T1000 (cell line): Measurements from ENCODE around the gene THSD4.
"Not testable (repeated sequence)": the region's sequence is repeated elsewhere in the genome, so short reads cannot be mapped to it uniquely, and the experiment has no call there.

Experiments used
- DNase-seq: peaks from one replicate; lab custom pipeline; 2025; ENCODE audit warnings: mixed read lengths; lab: John Stamatoyannopoulos, UW

Gene THSD4

DNA sequence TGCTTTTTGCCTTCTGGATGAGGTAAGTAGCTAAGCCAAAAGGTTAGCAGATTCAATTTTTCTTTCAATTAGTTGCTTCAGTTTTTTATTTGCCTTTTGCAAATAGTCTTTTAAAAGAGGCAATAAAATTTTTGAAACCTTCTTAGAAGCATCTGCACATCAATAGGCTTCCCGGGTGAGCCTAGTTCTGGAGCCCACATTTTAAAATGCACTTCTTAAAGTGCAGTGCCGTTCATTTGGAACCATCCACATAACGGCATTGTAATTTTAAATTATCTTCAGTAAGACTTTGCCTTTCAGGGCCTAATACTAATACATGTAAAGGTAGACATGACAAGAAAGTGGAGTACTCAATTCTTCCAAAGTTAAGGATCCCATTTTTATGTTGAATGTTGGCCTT lies 269.2 kb downstream of the THSD4 start:
- no peak for DNase-seq

DNA sequence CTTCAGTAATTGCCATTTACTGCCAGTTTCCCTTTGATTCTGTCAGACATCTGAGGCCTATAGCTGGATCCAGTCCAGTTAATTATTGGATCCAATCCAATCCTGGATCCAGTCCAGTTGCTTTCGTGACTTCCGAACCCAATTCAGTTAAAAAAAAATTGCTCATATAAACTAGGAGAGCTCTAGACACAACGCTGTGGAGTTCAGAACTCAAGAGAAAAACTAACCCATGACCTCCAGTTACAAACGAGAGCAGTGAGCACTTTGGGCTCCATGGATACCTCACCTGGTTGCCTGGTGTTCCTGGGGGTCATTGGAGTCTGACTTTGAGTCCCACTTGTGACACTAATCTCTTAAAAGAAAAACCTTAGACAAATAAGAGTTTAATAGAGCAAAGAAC lies 269.8 kb downstream of the THSD4 start:
- no peak for DNase-seq

DNA sequence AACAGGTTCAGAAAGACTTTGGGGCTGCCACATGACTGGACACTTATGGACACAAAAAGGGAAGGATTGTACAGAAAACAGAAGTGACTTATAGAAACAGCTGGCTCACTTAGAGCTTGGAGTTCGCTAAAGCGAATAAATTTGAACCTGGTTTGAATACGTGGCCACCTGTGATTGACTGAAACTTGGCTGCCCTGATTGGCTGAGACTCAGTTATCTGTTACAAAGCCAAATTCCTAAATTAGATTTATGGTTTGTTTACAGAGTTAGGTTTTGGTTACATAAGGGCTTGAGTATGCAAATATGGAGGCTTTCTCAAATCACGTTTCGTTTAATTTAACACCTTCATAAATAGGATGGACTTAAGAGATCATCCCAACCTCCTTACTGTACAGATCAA lies 270.2 kb downstream of the THSD4 start:
- DNase-seq = no peak

DNA sequence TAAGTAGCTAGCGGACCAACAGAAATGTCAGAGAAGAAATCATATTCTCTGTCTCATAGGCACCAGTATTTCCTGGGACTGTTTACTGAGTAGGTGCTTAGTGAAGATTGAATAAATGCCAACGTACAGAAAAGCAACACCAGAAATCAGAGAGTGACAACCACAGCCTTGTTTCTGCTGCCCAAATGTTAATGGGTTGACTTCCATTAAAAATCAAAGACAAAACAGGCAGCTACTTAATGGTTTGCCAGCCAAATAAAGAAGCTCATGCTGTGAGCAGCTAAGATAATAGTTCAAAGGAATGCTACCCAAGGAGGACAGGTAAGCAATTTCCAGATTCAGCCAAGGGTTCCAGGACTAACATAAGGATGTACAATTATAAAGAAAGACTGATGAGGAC lies 270.7 kb downstream of the THSD4 start:
- no peak for DNase-seq

DNA sequence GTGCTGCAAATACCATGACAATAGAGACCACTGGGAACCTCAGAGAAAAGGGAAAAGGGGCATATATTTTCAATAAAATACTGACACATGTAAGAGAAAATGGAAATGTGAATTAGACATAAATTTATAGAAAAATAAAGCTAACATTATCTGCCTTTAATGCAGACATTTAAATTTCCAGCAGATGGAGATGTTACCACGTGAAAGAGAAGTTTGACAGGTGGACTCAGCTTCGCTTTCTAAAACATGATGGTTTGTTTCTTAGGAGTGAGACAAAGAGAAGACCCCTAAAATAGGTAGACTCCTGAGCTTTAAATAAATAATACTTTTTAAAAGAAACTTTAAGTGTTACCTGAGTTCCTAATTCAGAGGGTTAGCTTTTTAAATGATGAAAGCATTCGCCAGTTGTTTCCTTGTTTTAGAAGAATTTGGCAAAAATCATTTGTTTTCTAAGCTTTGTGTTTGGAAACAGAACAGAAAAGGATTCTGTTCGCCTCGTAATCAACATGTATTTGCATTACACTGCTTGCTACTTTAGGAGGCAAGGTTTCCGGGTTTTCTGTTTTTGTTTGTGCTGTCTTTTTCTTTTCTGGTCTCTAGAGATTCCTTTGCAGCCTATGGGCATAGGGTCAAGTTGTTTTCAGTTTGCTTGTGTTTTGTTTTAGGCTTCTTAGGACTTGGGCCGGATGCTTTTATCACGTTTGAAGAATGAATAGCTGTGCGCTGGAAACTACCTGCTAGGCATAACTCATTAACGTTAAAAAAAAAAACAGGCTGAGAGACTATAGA lies 271.4 kb downstream of the THSD4 start:
- DNase-seq = no peak

DNA sequence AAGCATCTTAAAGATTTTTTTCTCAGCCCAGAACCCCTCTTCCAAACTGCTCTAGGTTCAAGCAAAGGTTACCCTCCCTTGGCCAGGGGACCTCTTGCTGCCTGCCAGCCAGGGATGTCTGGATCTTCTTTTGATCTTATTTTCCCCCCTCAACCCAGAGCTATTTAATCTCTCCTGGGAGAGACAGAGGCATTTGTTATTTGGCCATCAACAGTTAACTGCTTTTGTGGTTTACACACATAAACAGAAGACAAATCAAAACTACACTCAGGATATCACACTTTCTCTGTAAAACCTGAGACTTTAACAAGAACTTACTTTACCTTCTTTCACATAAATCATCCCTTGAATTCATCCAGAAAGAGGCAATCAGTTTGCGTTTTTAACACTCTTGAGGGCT lies 272.5 kb downstream of the THSD4 start:
- no peak for DNase-seq

DNA sequence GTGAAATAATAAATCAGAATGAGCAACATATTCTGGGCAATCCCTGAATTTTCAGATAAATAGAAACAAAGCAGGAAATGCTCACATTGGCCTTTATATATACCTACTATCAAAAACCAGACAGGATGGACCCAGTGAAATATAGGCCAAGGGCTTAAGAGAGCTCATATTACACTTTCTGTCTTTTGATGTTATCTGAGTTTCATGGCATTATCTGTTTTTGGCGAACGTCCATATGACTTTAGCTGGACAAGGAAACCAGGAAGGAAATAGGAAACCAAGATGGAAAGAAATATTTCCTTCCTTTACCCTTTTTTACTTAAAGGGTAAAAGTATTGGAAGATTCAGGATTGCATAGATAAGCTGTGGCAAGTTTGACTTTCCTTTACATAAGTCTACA lies 274.8 kb downstream of the THSD4 start:
- no peak for DNase-seq

DNA sequence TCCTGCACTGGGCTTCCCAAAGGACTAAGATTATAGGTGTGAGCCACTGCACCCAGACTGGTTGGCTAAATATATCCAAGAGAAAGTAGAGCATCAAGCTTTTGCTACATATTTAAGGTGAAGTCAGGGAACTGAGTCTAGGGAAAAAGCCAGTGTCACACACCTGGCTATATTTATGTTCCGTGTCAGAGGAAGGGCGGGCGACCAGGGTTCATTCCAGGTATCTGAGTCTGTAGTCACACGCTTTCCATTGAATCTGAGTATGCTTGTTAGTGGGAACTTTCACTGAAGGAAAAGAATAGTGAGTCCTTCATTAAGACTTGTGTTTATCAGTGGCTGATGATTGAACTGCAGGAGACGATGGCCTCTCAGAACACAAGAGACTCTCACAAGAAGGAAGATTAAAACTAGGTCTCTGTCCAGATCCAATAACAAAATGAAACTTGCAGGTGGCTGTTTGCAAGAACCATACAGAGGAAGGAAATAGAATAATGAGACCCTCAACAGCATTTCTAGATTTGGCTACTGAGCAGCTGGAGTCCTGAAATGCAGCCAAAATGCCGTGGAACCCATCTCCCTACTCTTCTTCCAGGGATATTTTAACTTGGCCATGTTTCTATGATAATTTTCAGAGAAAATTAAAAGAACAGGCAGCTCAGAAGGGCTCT lies 276.3 kb downstream of the THSD4 start:
- no peak for DNase-seq

DNA sequence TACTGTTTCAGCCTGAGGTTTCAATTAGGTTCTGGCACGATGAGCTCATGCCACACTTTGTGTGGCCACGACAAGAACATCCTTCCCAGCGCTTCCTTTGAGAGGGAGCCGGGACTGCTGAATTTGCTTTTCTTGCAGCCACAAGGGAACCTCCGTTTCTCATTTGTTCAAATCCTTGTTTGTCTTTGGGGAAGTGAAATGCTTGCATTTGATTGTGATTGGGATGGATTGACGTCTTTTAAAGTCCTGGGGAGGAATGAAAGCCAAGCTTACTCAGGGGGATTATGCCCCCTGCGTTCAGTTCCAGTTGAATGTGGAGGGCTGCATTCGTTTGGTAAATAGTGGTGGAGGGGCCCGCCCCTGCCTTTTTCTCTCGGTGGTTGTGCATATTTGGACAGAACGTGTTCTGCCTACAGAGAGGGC lies 277.6 kb downstream of the THSD4 start:
- DNase-seq = no peak

DNA sequence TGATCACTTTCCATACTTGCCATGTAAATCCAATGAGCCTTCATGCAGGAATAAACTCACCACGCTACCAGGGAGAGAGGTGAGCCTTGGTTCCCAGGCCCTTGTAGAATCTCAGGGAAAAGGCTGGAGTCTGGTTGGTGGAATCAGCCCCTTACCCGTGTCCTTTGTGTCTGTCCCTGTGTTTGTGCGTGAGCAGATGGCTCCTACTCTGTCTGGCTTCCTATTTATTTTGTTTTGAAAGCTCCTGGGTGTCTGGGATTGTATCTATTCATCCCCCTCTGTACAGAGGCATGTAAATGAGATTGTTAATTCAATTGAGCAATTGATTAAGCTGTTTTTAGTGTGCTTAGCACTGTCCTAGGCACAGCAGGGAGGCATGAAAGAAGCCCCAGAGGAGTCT lies 278.1 kb downstream of the THSD4 start:
- DNase-seq = no peak

DNA sequence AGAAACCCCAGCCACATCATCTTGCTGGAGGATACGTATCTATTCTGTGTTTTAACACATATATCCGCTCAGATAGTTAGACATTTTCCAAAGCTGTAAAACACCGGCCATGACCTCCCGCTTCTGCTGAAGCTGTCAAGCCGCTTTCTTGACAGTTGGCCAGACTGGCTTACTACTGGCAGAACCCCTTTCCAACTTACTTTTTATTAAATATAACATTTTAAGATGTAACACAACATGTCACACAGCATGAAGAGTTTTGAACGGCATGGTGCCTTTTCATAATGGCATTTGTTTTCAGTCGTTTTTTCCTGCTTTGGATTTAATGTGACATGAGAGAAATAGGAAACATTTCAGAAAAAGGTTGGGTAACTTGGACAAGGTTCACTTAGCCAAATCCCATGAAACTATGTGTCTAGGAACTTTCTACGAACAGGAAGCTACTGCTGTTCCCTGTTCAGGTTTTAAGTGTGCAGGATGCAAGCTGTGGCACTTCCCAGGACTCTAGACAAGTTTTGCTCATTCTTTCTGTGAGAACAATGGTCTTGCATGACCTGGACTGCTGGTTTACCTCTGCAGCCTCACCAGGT lies 281.4 kb downstream of the THSD4 start:
- DNase-seq = no peak

DNA sequence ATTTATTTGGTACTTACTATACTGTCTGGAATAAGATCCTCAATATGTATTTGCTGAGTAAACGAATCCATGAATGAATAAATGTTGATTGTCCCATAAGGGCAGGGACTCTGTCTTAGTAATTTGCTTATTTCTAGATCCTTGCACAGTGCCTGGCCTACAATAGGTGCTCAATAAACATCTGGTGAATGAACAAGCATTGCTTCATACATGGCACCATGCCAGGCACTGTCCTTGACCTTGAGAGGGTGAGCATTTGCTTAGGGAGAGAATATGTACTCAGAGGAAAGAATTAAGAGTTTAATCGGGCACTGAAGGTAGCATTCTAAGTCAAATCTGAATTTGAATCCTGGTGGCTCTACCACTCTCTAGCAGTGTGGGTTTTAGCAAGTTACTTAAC lies 282.1 kb downstream of the THSD4 start:
- no peak for DNase-seq

DNA sequence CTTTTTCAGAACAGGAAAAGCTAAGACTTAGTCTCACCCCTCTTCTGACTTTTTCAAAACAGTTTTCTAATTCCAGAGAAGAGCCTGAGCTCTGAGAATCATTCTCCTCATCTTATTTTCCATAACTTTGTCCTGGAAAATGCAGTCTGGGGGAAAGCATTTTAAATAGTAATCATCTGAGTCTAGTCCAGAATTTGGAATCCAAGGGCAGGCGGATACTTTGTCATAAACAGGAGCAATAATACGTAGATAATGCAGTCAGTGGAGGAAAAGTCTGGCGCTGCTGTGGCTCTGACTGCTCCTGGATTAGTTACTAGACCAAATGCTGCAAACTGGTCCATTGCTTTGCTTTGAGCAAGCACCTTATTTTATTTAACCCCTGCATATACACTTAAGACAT lies 285.0 kb downstream of the THSD4 start:
- DNase-seq = no peak

DNA sequence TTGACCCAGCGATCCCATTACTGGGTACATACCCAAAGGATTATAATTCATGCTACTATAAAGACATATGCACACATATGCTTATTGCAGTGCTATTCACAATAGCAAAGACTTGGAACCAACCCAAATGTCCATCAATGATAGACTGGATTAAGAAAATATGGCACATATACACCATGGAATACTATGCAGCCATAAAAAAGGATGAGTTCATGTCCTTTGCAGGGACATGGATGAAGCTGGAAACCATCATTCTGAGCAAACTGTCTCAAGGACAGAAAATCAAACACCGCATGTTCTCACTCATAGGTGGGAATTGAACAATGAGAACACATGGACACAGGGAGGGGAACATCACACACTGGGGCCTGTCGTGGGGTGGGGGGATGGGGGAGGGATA lies 286.5 kb downstream of the THSD4 start:
- DNase-seq = not testable (repeated sequence)

DNA sequence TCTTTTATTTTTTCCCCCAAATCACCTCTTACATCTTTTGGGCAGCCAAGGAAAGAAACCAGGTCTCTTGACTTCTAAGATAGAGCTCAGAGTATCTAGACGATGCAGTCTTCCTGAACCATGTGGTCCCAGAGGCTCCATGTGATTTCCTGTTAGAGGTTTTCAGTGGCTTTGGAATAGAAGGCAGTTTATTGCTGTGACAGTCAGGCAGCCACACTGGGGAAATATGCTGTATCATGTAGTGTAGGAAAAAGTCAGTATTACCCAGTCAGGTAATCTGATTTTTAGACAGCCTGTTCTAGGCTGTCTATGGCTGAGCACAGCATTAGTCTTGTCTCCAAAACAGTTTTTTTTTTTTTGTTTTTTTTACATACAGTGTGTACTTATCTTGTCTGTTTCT lies 294.3 kb downstream of the THSD4 start:
- no peak for DNase-seq

DNA sequence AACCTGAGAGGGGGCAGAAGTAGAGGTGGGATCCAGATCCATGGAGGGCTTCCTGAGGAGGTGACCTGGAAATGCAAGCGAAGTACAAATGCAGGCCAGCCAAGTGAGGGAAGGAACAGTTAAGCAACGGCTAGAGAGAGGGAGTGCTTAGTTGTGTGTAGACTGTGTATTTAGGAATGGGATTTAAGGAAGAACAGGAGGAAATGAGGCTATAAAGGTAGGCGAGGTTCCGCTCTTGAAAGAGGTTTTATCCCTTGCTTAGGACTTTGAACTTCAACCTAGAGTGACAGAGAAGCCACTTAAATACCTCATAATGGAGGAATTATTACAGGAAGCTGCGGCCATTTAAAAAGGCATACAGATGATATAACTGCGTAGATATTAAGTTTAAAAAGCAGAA lies 295.1 kb downstream of the THSD4 start:
- no peak for DNase-seq

DNA sequence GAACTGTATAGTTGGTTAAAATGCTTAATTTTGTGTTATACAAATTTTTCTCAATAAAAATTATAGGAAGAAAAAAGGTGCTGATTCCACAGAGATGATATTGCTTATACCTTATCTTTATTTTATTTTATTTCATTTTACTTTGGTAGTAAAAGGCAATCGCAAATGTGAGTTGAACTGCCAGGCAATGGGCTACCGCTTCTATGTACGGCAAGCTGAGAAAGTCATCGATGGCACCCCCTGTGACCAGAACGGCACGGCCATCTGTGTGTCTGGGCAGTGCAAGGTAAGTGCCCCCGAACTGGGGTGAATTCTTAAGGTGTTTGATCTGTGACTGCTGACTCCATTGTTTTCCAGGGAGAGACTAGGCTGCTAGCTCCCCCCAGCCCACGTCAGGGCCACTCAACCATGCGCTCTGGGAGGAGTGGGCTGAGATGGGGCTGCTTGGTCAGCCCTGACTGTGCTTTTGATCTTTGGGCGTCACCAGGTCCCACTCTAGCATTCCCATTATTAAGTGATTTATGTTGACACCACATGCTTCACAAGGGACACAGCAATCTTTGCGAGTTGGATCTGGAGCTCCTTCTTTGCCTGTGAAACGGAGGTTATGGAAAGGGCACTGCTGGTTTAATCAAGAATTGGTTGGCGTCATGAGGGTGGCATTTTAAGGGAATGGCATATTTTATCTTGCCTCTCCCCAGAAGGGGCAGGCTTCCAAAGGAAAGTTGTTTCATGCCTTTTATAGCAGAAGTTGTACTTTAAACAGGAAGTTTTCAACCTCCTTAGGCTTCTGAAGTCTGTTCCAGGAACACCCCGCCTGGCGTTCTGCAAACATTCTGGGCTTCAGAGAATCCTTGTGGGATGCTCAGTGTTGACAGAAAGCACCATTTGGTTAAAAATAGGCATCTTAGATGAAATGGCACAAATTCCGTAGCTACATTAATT lies 296.5 kb downstream of the THSD4 start:
- no peak for DNase-seq

DNA sequence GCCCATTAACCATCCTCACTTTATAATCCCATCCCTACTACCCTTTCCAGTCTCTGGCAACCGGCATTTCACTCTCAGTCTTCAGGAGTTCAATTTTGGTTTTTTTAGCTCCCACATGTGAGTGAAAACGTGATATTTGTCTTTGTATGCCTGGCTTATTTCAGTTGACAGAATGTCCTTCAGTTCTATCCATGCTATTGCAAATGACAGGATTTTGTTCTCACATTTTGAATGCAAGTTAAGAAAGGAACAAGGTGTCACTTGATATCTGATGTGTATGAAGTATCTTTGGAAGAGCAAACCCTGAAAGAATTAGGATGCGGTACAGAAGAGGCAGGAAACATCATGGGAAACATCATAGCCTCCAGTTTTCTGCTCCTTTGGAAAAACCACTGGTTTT lies 298.1 kb downstream of the THSD4 start:
- DNase-seq = no peak

DNA sequence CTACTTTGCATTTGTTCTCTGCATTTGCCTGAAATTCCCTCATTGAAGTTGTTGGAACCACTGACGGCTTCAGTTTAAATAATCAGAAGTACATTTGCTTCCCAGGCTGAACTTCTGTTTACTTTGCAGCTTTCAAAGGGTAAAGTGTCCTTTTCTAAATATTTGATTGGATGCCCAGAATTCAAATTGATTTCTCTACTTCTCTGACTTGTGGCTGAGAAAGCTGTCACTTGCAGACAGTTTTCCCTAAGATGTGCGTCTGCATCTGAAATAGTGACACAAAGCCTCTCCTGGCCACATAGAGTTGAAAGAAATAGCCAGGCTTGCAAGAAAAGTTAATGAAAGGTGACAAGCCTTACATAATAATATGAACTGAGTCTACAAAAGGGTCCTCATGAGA lies 299.6 kb downstream of the THSD4 start:
- DNase-seq = no peak

DNA sequence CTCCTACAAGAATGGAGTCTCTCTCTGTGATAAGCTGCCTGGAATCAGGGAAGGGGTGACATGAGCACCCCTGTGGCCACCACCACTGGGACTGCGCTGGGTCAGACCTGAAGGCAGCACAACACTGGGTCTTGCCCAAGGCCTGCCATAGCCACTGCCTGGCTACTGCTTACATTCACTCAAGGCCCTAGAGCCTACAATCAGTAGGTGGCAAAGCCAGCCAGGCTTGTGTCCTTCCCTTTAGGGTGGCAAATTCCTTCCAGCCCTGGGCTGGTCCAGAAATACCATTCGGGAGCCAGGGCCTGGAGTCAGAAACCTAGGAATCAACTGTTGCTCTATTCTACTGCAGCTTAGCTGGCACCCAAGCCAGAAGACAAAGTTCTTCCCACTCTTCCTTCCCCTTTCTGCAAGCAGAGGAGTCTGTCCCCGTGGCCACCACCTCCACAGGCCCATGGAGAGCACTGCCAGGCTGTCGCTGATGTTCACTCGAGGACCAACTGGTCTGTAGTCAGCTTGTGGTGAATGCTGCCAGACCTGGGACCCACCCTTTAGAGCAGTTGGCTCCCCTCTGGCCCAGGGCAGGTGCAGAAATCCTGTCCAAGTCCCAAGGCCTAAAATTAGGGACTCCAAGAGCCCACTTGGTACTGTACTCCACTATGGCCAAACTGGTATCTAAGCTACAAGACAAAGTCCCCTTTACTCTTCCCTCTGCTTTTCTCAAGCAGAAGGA lies 307.4 kb downstream of the THSD4 start:
- no peak for DNase-seq

DNA sequence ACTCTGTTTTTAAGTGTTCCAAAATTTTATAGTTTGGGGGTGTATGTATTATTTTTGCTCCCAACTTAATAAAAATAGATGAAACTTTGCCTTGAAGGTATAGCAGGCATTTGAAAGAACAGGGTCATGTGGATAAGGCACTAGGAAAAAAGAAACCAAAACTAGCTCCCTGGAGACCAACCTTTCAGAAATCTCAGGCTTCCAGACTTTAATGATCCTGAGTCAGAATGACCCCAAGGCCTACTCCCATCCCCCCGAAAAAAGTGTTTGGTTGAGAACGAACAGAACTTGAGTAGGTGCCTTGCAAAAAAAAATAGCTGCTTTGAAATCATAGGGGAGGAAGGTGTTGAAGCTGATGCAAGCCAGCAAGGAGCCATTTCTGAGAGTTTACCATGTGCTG lies 309.5 kb downstream of the THSD4 start:
- DNase-seq = peak; percentile 21

DNA sequence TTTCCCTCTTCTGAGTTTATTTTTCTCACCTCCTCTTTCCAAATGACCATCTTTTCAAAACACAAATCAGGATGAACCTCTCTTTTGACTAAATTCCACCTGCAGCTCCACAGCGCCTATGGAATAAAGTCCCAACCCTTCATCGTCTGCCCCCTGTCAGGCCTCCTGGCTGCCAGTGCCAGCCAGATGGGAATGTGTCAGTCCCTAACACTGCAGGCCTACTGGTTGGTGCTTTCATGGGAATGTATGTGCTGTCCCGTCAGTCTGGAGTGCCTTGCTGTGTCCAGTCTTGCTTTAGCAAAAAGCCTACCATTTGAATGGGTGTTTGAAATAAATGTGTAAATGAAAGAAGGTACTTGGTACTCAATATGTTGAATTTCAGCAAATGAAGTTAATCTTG lies 310.1 kb downstream of the THSD4 start:
- no peak for DNase-seq
